K562 (cell line): ENCODE data around the gene MGRN1. TPM values are rescaled to one million over a fixed set of nuclear protein-coding genes. Genes with fewer than 3 reads are reported as not detected.

Source experiments
- ATAC-seq: fragments of 200-7000 bp; cut with Tn5 transposase; 3 replicates; pipeline ENCODE4 v1.9.1; 2020; ENCODE audit warnings: moderate library complexity
- BruUV-seq: library from RNA; stranded (reverse); fragments of 400-500 nt; replicated peaks from 2 replicates; lab custom pipeline; 2021; lab: Mats Ljungman, UMichigan
- CTCF ChIA-PET: fragments of 300-600 bp; formaldehyde crosslinking; extraction: SDS; loops from one replicate; lab custom pipeline; 2021; ENCODE audit warnings: low intra/inter-chr PET ratio; lab: Yijun Ruan, JAX
- POLR2A ChIA-PET: fragments of 300-600, 350-650 bp; sonication (Branson Sonifier 250); formaldehyde crosslinking; extraction: SDS; loops from one replicate; lab custom pipeline; 2021; ENCODE audit warnings: antibody characterized with exemption, inconsistent platforms; lab: Yijun Ruan, JAX
- DNase-seq, 4 experiments: peaks; one replicate each; pipeline versions ENCODE4 v3.0.0 to v3.0.0-alpha.2; 2011 to 2018; ENCODE audit warnings: low spot score in 3 of 4, mixed read lengths in 3 of 4; ENCODE audit errors: extremely low read depth in 1 of 4
- FAIRE-seq: peaks from 2 replicates; lab custom pipeline; 2011; peaks lifted over from hg19 to GRCh38; lab: Jason Lieb, UNC
- H2AFZ ChIP-seq: 2 replicates; pipeline ENCODE4 v1.6.0; 2011; ENCODE audit warnings: low read depth, low read length, control low read depth, inconsistent platforms
- H3K27ac ChIP-seq: fragments of 200-600 bp; 3 replicates; pipeline ENCODE4 v1.8.0; 2011; ENCODE audit warnings: low read depth, mild to moderate bottlenecking, control low read depth, inconsistent platforms, low read length, moderate library complexity, mixed read lengths; ENCODE audit errors: extremely low read depth
- H3K27me3 ChIP-seq, 2 experiments: fragments of 300-600 bp in 1 of 2; 2 replicates in 1 of 2; 3 replicates in 1 of 2; pipeline versions ENCODE4 v1.6.0 to v1.8.0; 2011; ENCODE audit warnings: inconsistent platforms in 2 of 2, low read length in 2 of 2, mild to moderate bottlenecking in 1 of 2, mixed read lengths in 1 of 2, moderate library complexity in 1 of 2; ENCODE audit not compliant: control insufficient read depth in 2 of 2, insufficient read depth in 2 of 2
- H3K36me3 ChIP-seq: fragments of 300-600 bp; 3 replicates; pipeline ENCODE4 v1.8.0; 2011; ENCODE audit warnings: mild to moderate bottlenecking, low read length, inconsistent platforms; ENCODE audit not compliant: control insufficient read depth, insufficient read depth
- H3K4me1 ChIP-seq, 2 experiments: fragments of 200-600 bp in 1 of 2; replicated peaks in 1 of 2; 2 replicates in 1 of 2; 3 replicates in 1 of 2; pipeline versions ENCODE4 v1.5.1 to v1.8.0; 2011; ENCODE audit warnings: inconsistent platforms in 2 of 2, low read length in 2 of 2, mild to moderate bottlenecking in 1 of 2, mixed read lengths in 1 of 2, moderate library complexity in 1 of 2; ENCODE audit not compliant: control insufficient read depth in 2 of 2, insufficient read depth in 2 of 2
- H3K4me2 ChIP-seq: 2 replicates; pipeline ENCODE4 v1.6.1; 2011; ENCODE audit warnings: low read length, control low read depth, inconsistent platforms, mixed read lengths; ENCODE audit not compliant: insufficient read depth
- H3K4me3 ChIP-seq: fragments of 200-600 bp; sonication (generic), shearing (Covaris generic); 2 replicates; pipeline ENCODE4 v1.5.1; 2016; ENCODE audit warnings: control low read depth, inconsistent platforms
- H3K79me2 ChIP-seq: fragments of 200-600 bp; 3 replicates; pipeline ENCODE4 v1.8.0; 2011; ENCODE audit warnings: low read length, inconsistent platforms; ENCODE audit not compliant: control insufficient read depth, insufficient read depth
- H3K9ac ChIP-seq, 2 experiments: 2 replicates each; pipeline versions ENCODE4 v1.6.0 to v1.6.1; 2011; ENCODE audit warnings: low read depth in 2 of 2, low read length in 2 of 2, control low read depth in 1 of 2, inconsistent platforms in 1 of 2, mild to moderate bottlenecking in 1 of 2, mixed read lengths in 1 of 2; ENCODE audit not compliant: insufficient read depth in 1 of 2
- H3K9me1 ChIP-seq: one replicate; pipeline ENCODE4 v1.6.0; 2011; ENCODE audit warnings: inconsistent platforms, mild to moderate bottlenecking, low read length, moderate library complexity; ENCODE audit not compliant: control insufficient read depth, insufficient read depth
- H3K9me3 ChIP-seq: replicated peaks from 2 replicates; pipeline ENCODE4 v1.5.1; 2011; ENCODE audit warnings: low read depth, low read length, inconsistent platforms; ENCODE audit not compliant: control insufficient read depth, insufficient read depth
- H4K20me1 ChIP-seq: replicated peaks from 2 replicates; pipeline ENCODE4 v1.6.1; 2011; ENCODE audit warnings: low read length, inconsistent platforms, mixed read lengths; ENCODE audit not compliant: control insufficient read depth, insufficient read depth
- BCL6 ChIP-seq: fragments of 250-450 bp; sonication (Bioruptor Pico); IDR thresholded peaks from 2 replicates; pipeline ENCODE4 v1.4.0; 2020
- CBFA2T3 ChIP-seq: fragments of 450-650 bp; IDR thresholded peaks from 2 replicates; pipeline ENCODE4 v1.6.1; 2017
- CREM ChIP-seq: IDR thresholded peaks from 2 replicates; pipeline ENCODE4 v1.6.1; 2014; ENCODE audit warnings: antibody characterized with exemption, low read depth
- ELK3 ChIP-seq: fragments of 450-650 bp; formaldehyde crosslinking; IDR thresholded peaks from 2 replicates; pipeline ENCODE4 v1.4.0; 2020; ENCODE audit warnings: mild to moderate bottlenecking
- HOXB6 ChIP-seq: fragments of 250-450 bp; sonication (Bioruptor Pico); IDR thresholded peaks from 2 replicates; pipeline ENCODE4 v1.5.1; 2022; ENCODE audit warnings: mild to moderate bottlenecking, borderline replicate concordance
- SRSF1 ChIP-seq: fragments of 200-400 bp; formaldehyde crosslinking; IDR thresholded peaks from 2 replicates; pipeline ENCODE4 v1.6.1; 2017; ENCODE audit warnings: mild to moderate bottlenecking, low read depth, low read length, moderate library complexity
- TAL1 ChIP-seq: fragments of 450-650 bp; IDR thresholded peaks from 2 replicates; pipeline ENCODE4 v1.6.1; 2016; ENCODE audit warnings: mild to moderate bottlenecking
- VEZF1 ChIP-seq: fragments of 200-800 bp; sonication (Bioruptor generic); IDR thresholded peaks from 2 replicates; pipeline ENCODE4 v1.6.1; 2017; ENCODE audit warnings: missing genetic modification characterization, missing compliant biosample characterization
- ZFP30 ChIP-seq: fragments of 250-450 bp; sonication (Bioruptor Pico); IDR thresholded peaks from 2 replicates; pipeline ENCODE4 v1.8.0; 2022; ENCODE audit warnings: moderate library complexity, mild to moderate bottlenecking, inconsistent platforms, borderline replicate concordance
- ZNF121 ChIP-seq: sonication (generic); formaldehyde crosslinking; conservative IDR thresholded peaks from 2 replicates; pipeline ENCODE4 v1.8.0; 2022; ENCODE audit warnings: missing genetic modification reagents
- ZNF311 ChIP-seq: fragments of 250-450 bp; sonication (Bioruptor Pico); IDR thresholded peaks from 2 replicates; pipeline ENCODE4 v1.4.0; 2020; ENCODE audit warnings: mild to moderate bottlenecking, moderate library complexity
- ZNF717 ChIP-seq: fragments of 250-450 bp; sonication (Bioruptor Pico); IDR thresholded peaks from 2 replicates; pipeline ENCODE4 v1.5.0; 2021
- ZSCAN32 ChIP-seq: fragments of 450-650 bp; formaldehyde crosslinking; IDR thresholded peaks from 2 replicates; pipeline ENCODE4 v1.4.0; 2020; ENCODE audit warnings: mild to moderate bottlenecking, moderate library complexity
- WGBS: fragments of 100-300 bp; shearing (Covaris generic); methylation state at CpG from one replicate; pipeline ENCODE4 v1.1.6; 2016; ENCODE audit warnings: low coverage, mixed read lengths; ENCODE audit not compliant: insufficient coverage; ENCODE audit errors: missing lambda C conversion rate; 5-methylcytosine and 5-hydroxymethylcytosine counted together
- in situ Hi-C: fragments of 300-500 bp; cut with MboI; formaldehyde crosslinking; loops from 4 replicates; pipeline ENCODE4 v1.15.0; 2018; ENCODE audit warnings: inconsistent platforms, mixed read lengths
- intact Hi-C: fragments of 100-400 bp; cut with micrococcal nuclease; formaldehyde crosslinking; loops from 2 replicates; pipeline ENCODE4 v1.14.2; 2022
- polyA plus RNA-seq, 8 experiments: library from polyadenylated mRNA; depleted of rRNA in 4 of 8; stranded (reverse) in 5 of 8; unstranded in 3 of 8; fragments of >200 nt; fragmentation: Nextera tagmentation in 2 of 8; fragmentation: Illumina TruSeq in 1 of 8; extraction: Ambion mirVana in 2 of 8; extraction: Trizol in 1 of 8; gene quantifications; 2 replicates each; pipeline versions ENCODE4 v1.2.1 to v1.2.3, GENCODE V29; 2011 to 2014; ENCODE audit warnings: inconsistent platforms in 1 of 8, missing spikeins in 1 of 8
- total RNA-seq, 7 experiments: library from RNA; depleted of rRNA in 6 of 7; stranded (reverse); fragments of >200 nt in 6 of 7; fragmentation: Illumina TruSeq in 2 of 7; extraction: Trizol in 2 of 7; gene quantifications; 2 replicates each; pipeline versions ENCODE4 v1.2.1 to v1.2.3, GENCODE V29; 2011 to 2021; ENCODE audit warnings: low replicate concordance in 1 of 7
- TF ChIP-seq, protein P1 (sequence below), 2 experiments: IDR thresholded peaks; 2 replicates each; pipeline ENCODE4 v1.6.1; 2012; ENCODE audit warnings: improper control_type of control experiment in 2 of 2, low read depth in 2 of 2, low read length in 2 of 2, borderline replicate concordance in 1 of 2
- TF ChIP-seq, protein P2 (sequence below): fragments of 250-450 bp; sonication (Bioruptor Pico); IDR thresholded peaks from 2 replicates; pipeline ENCODE4 v1.8.0; 2022; ENCODE audit warnings: inconsistent platforms

Gene MGRN1
- total and polyA plus RNA-seq, 9 of the 15 experiments (the other 6 are each of a cell fraction or from before 2014, with no cell fraction given): 0.15 to 37.9 (median 6.0) TPM

- H3K9me3 ChIP-seq: no peaks in the 10 kb centered on the region
- peaks cover 59% of the 10 kb centered on the region for H3K36me3 ChIP-seq
- H3K27me3 ChIP-seq: no peaks in the 10 kb centered on the region
- FAIRE-seq (peak; percentile 42), ATAC-seq (no peak), DNase-seq (peak in 1 of 4 experiments; percentile 38)
- H3K27ac ChIP-seq: no peak overlapping the region
- WGBS: 55% methylated on average over 11 of the region's 11 CpGs
- no peaks in the 10 kb centered on the region for H3K9me1 ChIP-seq
- H3K79me2 ChIP-seq: no peaks in the 10 kb centered on the region
- H2AFZ ChIP-seq: no peak overlapping the region
- BruUV-seq: no TSS peak
- ChIA-PET CTCF (no interaction called here), POLR2A (interaction anchor here (1.0 to 2.1 kb wide), 2 partner anchors 9 to 10 kb away, joined by 4 to 8 read pairs; partner anchors contain the start of genes ANKS3 and DNAAF8)
- H3K4me2 ChIP-seq: no peak overlapping the region; the same call in 1 of the 2 replicates
- intact Hi-C loops: no loop called here
- in situ Hi-C loops: no loop called here
- peaks cover 0 to 4% of the 10 kb centered on the region in 2 experiments; a peak in 2 of 5 replicates for H3K4me1 ChIP-seq
- H3K4me3 ChIP-seq: no peak overlapping the region
- no peak overlapping the region for H3K9ac ChIP-seq
- H4K20me1 ChIP-seq: peaks cover 6% of the 10 kb centered on the region
- TF ChIP-seq ZSCAN32 (CRISPR knock-in tag): no peak
- TF ChIP-seq, protein P1, sequence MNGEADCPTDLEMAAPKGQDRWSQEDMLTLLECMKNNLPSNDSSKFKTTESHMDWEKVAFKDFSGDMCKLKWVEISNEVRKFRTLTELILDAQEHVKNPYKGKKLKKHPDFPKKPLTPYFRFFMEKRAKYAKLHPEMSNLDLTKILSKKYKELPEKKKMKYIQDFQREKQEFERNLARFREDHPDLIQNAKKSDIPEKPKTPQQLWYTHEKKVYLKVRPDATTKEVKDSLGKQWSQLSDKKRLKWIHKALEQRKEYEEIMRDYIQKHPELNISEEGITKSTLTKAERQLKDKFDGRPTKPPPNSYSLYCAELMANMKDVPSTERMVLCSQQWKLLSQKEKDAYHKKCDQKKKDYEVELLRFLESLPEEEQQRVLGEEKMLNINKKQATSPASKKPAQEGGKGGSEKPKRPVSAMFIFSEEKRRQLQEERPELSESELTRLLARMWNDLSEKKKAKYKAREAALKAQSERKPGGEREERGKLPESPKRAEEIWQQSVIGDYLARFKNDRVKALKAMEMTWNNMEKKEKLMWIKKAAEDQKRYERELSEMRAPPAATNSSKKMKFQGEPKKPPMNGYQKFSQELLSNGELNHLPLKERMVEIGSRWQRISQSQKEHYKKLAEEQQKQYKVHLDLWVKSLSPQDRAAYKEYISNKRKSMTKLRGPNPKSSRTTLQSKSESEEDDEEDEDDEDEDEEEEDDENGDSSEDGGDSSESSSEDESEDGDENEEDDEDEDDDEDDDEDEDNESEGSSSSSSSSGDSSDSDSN (IDR thresholded peaks at IDR 0.05; ENCODE audit: borderline replicate concordance in 1 of 2, low read depth in 2 of 2, low read length in 2 of 2): 0 out of 4 replicates have a peak, but pooled peaks of 1 of the 2 experiments have one; percentile 35
- peak; percentile 45; the same call in 1 of the 2 replicates for TF ChIP-seq TAL1
- TF ChIP-seq, protein P2, sequence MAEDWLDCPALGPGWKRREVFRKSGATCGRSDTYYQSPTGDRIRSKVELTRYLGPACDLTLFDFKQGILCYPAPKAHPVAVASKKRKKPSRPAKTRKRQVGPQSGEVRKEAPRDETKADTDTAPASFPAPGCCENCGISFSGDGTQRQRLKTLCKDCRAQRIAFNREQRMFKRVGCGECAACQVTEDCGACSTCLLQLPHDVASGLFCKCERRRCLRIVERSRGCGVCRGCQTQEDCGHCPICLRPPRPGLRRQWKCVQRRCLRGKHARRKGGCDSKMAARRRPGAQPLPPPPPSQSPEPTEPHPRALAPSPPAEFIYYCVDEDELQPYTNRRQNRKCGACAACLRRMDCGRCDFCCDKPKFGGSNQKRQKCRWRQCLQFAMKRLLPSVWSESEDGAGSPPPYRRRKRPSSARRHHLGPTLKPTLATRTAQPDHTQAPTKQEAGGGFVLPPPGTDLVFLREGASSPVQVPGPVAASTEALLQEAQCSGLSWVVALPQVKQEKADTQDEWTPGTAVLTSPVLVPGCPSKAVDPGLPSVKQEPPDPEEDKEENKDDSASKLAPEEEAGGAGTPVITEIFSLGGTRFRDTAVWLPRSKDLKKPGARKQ: no peak
- TF ChIP-seq ZNF311: no peak
- TF ChIP-seq CREM: no peak
- TF ChIP-seq SRSF1: no peak
- TF ChIP-seq HOXB6 (CRISPR knock-in tag): no peak
- TF ChIP-seq ZNF717 (CRISPR knock-in tag): no peak
- TF ChIP-seq ZNF121: no peak
- TF ChIP-seq ELK3 (CRISPR knock-in tag): no peak
- no peak for TF ChIP-seq ZFP30 (CRISPR knock-in tag)
- peak; percentile 65 for TF ChIP-seq CBFA2T3
- TF ChIP-seq BCL6 (CRISPR knock-in tag): no peak
- no peak for TF ChIP-seq VEZF1 (CRISPR knock-in tag)
Measured at GRCh38 chr16:4724661-4725270, 100.1 kb downstream of the MGRN1 start.
